ENCODE measurements around the gene CEP55.

CEP55 gene

GRCh38 chr10:93494494-93494893 lies 1.9 kb upstream of the CEP55 start:
- H3K4me3 ChIP-seq (ENCODE audit: low read depth, low read length) = no peak overlapping the region
- no peak for TF ChIP-seq CTCF (IDR thresholded peaks at IDR 0.05; ENCODE audit: low read depth, low read length)

- TF ChIP-seq CTCF (IDR thresholded peaks at IDR 0.05; ENCODE audit: low read depth, low read length) = no peak
These were observed 624 bp upstream of the CEP55 start for GRCh38 chr10:93495654-93496321.

GRCh38 chr10:93498166-93498565 lies 1.8 kb downstream of the CEP55 start:
- 0 out of 2 replicates have a peak overlapping the region, but pooled peaks have one; percentile 16 for H3K4me3 ChIP-seq (ENCODE audit: low read depth, low read length)

More at GRCh38 chr10:93495654-93496321, 624 bp upstream of the CEP55 start:
- peak overlapping the region; percentile 80 for H3K4me3 ChIP-seq (ENCODE audit: low read depth, low read length)

GRCh38 chr10:93501650-93502049 lies 5.2 kb downstream of the CEP55 start:
- TF ChIP-seq CTCF (IDR thresholded peaks at IDR 0.05; ENCODE audit: low read depth, low read length) = no peak
- H3K4me3 ChIP-seq (ENCODE audit: low read depth, low read length) = no peak overlapping the region

More at GRCh38 chr10:93498166-93498565, 1.8 kb downstream of the CEP55 start:
- no peak for TF ChIP-seq CTCF (IDR thresholded peaks at IDR 0.05; ENCODE audit: low read depth, low read length)

GRCh38 chr10:93503075-93503474 lies 6.7 kb downstream of the CEP55 start:
- no peak for TF ChIP-seq CTCF (IDR thresholded peaks at IDR 0.05; ENCODE audit: low read depth, low read length)
- no peak overlapping the region for H3K4me3 ChIP-seq (ENCODE audit: low read depth, low read length)

GRCh38 chr10:93505075-93505474 lies 8.7 kb downstream of the CEP55 start:
- H3K4me3 ChIP-seq (ENCODE audit: low read depth, low read length) = no peak overlapping the region
- TF ChIP-seq CTCF (IDR thresholded peaks at IDR 0.05; ENCODE audit: low read depth, low read length) = no peak

- no peak for TF ChIP-seq CTCF (IDR thresholded peaks at IDR 0.05; ENCODE audit: low read depth, low read length)
- H3K4me3 ChIP-seq (ENCODE audit: low read depth, low read length) = no peak overlapping the region
These were observed 13.4 kb downstream of the CEP55 start for GRCh38 chr10:93509816-93510215.

Measured in WI38 (cell line).